Measurements from ENCODE around the gene BCL11A.

DNA sequence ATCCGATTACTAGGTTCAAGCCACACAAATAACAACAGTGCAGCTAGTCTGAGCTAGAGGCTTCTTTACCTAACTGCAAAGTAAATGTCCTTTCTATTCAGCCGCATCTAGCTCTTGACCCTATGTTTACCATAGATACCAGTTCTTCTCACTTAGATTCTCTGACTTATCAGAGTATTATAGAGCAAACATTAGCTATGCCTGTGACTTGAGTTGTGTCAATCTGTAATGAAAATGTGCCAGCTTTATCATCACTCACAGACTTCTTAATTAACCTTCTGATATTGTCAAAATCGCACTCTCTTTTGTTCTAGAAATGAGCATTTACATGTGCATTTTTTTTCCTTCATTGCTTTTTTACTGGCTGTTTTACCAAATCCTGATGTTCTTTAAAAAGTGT is 79.9 kb downstream of the BCL11A start:
- TF ChIP-seq, protein P1, sequence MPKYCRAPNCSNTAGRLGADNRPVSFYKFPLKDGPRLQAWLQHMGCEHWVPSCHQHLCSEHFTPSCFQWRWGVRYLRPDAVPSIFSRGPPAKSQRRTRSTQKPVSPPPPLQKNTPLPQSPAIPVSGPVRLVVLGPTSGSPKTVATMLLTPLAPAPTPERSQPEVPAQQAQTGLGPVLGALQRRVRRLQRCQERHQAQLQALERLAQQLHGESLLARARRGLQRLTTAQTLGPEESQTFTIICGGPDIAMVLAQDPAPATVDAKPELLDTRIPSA (CRISPR knock-in tag; IDR thresholded peaks at IDR 0.05; ENCODE audit: borderline replicate concordance) = no peak
- no peak for TF ChIP-seq ZNF703 (CRISPR knock-in tag; IDR thresholded peaks at IDR 0.05; ENCODE audit: borderline replicate concordance)
- no peak for TF ChIP-seq ZNF207 (IDR thresholded peaks at IDR 0.05; ENCODE audit: borderline replicate concordance)
- TF ChIP-seq ZNF558 (CRISPR knock-in tag; IDR thresholded peaks at IDR 0.05; ENCODE audit: borderline replicate concordance) = no peak
- no peak for TF ChIP-seq DPF2 (CRISPR knock-in tag; IDR thresholded peaks at IDR 0.05; ENCODE audit: borderline replicate concordance, low read depth)
- no peak for TF ChIP-seq ATF7 (IDR thresholded peaks at IDR 0.05)
- TF ChIP-seq ATF7 (CRISPR knock-in tag; IDR thresholded peaks at IDR 0.05) = no peak
- TF ChIP-seq, protein P2, sequence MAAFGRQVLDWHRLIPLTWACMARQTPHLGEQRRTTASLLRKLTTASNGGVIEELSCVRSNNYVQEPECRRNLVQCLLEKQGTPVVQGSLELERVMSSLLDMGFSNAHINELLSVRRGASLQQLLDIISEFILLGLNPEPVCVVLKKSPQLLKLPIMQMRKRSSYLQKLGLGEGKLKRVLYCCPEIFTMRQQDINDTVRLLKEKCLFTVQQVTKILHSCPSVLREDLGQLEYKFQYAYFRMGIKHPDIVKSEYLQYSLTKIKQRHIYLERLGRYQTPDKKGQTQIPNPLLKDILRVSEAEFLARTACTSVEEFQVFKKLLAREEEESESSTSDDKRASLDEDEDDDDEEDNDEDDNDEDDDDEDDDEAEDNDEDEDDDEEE (CRISPR knock-in tag; IDR thresholded peaks at IDR 0.05) = no peak
- TF ChIP-seq ZNF724P (CRISPR knock-in tag; IDR thresholded peaks at IDR 0.05; ENCODE audit: borderline replicate concordance) = no peak
- no peak for TF ChIP-seq ZNF484 (CRISPR knock-in tag; IDR thresholded peaks at IDR 0.05; ENCODE audit: borderline replicate concordance, low read depth)
- TF ChIP-seq, protein P3, sequence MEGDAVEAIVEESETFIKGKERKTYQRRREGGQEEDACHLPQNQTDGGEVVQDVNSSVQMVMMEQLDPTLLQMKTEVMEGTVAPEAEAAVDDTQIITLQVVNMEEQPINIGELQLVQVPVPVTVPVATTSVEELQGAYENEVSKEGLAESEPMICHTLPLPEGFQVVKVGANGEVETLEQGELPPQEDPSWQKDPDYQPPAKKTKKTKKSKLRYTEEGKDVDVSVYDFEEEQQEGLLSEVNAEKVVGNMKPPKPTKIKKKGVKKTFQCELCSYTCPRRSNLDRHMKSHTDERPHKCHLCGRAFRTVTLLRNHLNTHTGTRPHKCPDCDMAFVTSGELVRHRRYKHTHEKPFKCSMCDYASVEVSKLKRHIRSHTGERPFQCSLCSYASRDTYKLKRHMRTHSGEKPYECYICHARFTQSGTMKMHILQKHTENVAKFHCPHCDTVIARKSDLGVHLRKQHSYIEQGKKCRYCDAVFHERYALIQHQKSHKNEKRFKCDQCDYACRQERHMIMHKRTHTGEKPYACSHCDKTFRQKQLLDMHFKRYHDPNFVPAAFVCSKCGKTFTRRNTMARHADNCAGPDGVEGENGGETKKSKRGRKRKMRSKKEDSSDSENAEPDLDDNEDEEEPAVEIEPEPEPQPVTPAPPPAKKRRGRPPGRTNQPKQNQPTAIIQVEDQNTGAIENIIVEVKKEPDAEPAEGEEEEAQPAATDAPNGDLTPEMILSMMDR (CRISPR knock-in tag; IDR thresholded peaks at IDR 0.05) = no peak
- TF ChIP-seq GTF2F1 (IDR thresholded peaks at IDR 0.05; ENCODE audit: low read length) = no peak

Measured in HepG2 (cell line).